HEK293T (cell line): ENCODE results near the gene MRPL32.

ENCODE experiments used
- FOXA1 ChIP-seq: fragments of 450-650 bp; IDR thresholded peaks from 2 replicates; pipeline ENCODE4 v1.6.1; 2016; ENCODE audit warnings: mild to moderate bottlenecking
- FOXK2 ChIP-seq: fragments of 450-650 bp; IDR thresholded peaks from 2 replicates; pipeline ENCODE4 v1.6.1; 2016; ENCODE audit warnings: mild to moderate bottlenecking
- FOXM1 ChIP-seq: fragments of 450-650 bp; IDR thresholded peaks from 2 replicates; pipeline ENCODE4 v1.6.1; 2017; ENCODE audit warnings: mild to moderate bottlenecking, borderline replicate concordance
- HDGF ChIP-seq: fragments of 450-650 bp; IDR thresholded peaks from 2 replicates; pipeline ENCODE4 v1.6.1; 2017; ENCODE audit warnings: antibody characterized with exemption, borderline replicate concordance
- NFRKB ChIP-seq: fragments of 450-650 bp; IDR thresholded peaks from 2 replicates; pipeline ENCODE4 v1.6.1; 2016; ENCODE audit warnings: mild to moderate bottlenecking, moderate library complexity
- SP1 ChIP-seq: fragments of 450-650 bp; IDR thresholded peaks from 2 replicates; pipeline ENCODE4 v1.6.1; 2017
- SUZ12 ChIP-seq: fragments of 450-650 bp; IDR thresholded peaks from 2 replicates; pipeline ENCODE4 v1.6.1; 2016; ENCODE audit warnings: mild to moderate bottlenecking

DNA sequence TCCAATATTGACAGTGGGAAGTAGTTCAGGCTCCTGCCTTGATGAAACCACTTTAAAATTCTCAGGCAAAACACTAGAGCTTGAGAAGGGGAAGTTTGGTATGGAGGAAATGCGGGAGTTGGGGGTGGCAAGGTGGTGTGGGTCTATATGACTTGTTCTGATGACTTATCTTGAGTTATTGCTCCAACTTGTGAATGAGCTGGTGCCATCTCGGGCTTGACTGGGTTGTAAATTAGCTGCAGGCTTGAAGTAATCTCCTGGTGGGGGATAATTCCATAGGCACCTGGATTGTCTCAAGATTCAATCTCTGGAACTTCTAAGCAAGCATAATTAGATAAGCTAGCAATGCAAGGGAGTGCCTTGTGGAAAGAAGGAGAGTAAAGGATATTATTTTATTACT lies 29.0 kb downstream of the MRPL32 start:
- TF ChIP-seq SUZ12 = no peak
- TF ChIP-seq NFRKB = no peak
- no peak for TF ChIP-seq SP1
- no peak for TF ChIP-seq HDGF
- TF ChIP-seq FOXM1 = no peak
- TF ChIP-seq FOXK2 = no peak
- TF ChIP-seq FOXA1 = no peak
